Cerebellar cortex (tissue), 1 donor: ENCODE results near the gene PACS1.

ENCODE experiments used
- DNase-seq: peaks from one replicate; pipeline ENCODE4 v3.0.0-alpha.2; 2015; ENCODE audit warnings: low spot score

The PACS1 gene

DNA sequence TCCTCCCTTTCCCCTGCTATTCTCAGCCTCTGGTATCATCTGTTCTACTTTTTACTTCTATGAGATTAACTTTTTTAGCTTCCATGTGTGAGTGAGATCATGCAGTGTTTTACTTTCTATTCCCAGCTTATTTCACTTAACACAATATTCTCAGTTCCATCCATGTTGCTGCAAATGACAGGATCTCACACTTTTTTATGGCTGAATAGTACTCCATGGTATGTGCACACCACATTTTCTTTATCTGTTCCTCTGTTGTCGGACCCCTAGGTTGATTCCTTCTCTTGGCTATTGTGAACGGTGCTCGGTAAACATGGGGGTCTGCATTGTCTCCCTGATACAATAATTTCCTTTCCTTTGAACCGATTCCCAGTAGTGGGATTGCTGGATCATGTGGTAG lies 117.4 kb downstream of the PACS1 start:
- no peak for DNase-seq

DNA sequence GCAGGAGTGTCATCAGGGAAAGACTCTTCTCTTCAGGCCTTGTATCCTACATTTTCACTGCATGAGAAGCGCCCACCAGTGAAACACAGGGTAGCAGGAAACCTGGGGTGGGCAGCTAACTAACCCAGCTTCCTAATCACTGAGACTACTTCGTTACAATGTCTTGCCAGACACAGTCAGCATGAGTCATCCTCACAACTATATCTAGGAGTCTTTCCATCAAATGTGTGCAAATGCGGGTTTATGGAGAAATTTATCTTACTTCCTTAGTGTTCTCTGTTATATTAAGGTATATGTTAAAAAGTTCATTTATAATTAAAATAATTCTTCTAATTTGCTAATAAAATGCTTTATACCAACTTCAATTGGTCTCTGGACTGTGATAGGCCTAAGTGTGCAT lies 118.5 kb downstream of the PACS1 start:
- no peak for DNase-seq

DNA sequence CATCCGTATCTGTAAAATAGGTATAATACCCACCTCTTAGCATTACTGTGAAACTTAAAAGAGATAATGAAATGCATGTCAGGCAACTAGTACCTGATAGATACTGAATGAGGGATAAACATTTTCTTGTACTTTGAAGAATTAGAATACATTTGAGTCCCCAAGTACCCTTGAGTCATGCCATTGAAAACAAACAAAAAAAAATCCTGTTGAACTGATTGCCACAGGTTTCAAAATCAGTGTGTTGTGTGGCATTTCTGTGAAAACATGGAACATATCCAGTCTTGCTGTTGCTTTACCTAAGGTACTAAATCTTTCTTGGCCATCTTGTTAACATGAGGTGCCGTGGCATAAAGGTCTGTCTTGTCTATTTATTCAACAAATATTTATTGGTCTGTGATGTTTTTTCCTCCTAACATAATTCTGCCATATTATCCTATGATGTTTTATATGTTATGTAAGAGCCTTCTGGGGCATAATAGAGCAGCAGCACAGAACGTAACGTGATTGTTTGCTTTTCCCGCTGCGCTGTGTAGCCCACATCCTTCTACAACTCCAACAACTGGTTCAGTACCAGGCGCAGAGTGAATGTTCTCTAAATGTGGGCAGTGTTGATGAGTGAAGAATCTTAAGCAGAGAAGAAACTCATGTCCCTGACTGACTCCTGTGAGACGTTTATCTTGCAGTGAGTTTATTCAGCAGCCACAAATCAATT lies 119.1 kb downstream of the PACS1 start:
- DNase-seq, result no peak

DNA sequence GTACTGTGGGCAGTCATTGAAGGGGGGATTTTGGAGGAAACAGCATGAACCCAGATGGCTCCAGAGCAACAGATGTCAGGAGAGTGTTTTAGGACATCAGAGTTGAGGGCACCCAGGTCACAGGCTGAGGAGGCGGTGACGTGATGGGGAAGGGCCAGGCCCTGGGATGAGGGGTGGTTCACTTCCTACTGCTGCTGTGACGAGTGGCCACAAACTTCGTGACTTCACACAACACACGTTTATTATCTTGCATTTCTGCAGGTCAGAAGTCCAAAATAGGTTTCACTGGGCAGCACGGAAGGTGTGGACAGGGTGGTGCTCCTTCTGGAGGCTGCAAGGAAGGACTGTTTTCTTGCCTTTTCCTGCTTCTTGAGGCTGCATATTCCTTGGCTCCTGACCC lies 120.7 kb downstream of the PACS1 start:
- no peak for DNase-seq

DNA sequence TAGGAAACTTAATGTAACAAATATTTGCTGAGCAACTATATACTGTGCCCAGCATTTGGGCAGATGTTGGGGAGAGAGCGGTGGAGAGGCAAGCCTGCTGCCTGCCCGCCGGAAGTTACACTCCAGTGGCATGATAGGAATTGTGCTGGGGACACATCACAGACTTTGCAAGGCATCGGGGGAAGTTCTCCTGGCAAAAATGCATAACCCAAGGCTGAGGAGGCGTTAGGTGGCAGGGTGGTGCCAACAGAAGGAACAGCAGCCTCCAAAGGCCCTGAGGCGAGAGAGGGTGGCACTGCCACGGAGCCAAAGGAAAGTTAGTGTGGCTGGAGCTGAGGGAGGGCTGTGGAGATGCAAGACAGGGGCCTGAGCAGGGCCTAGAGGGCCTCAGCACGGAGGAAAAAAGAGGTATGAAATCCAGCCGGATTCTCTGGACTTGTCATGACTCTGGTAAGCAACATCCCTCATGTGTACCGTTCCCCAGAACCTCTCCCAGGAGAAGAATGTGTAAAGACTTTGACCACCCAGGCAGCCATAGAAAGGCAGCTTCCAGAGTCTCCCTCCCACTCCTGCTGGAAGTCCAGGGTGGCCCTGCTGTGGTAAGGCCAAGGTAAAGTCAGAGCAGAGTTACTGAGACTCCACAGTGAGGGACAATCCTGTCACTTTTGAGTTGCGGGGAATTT lies 122.2 kb downstream of the PACS1 start:
- DNase-seq, result no peak

DNA sequence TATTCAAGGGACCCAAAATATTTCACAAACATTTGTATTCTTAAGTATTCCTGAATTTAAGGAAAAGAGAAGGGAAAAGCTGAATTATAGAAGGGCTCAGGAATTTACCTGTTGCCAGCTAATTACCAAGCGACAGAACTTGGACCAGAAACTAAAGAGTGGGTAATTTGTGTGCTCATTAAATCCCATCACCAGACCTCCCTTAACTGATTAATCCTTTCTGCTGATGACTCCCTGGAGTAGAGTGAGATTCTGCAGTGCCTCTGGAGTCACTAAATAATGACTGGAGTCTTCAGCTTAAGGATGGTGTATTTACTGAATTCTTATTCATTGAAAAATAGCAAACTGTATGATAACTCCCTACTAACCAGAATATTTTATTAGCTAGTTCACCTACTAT lies 124.3 kb downstream of the PACS1 start:
- DNase-seq, result no peak

DNA sequence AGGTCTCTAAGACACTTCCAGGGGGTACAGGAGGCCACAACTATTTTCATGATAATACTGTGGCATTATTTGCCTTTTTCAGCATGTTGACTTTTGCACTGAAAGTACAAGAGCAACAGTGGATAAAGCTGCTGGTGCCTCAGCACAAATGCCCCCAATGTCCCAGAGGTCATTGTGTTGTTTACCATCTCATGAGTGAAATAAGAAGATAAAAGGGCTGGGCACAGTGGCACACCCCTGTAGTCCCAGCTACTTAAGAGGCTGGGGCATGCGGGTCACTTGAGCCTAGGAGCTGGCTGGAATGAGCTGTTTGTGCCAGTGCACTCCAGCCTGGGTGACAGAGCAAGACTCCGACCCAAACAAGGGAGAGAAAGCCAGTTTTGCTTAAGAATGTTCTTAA lies 125.8 kb downstream of the PACS1 start:
- no peak for DNase-seq

DNA sequence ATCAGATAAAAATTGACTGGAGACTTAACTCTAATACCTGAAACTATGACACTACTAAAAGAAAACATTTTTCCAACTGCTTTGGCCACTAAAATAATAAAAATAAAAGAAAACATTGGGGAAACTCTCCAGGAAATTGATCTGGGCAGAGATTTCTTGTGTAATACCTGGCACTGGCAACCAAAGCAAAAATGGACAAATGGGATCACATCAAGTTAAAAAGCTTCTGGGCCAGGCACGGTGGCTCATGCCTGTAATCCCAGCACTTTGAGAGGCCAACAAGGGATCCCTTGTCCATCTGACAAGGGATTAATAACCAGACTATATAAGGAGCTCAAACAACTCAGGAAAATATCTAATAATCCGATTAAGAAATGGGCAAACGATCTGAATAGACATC lies 133.8 kb downstream of the PACS1 start:
- no peak for DNase-seq

DNA sequence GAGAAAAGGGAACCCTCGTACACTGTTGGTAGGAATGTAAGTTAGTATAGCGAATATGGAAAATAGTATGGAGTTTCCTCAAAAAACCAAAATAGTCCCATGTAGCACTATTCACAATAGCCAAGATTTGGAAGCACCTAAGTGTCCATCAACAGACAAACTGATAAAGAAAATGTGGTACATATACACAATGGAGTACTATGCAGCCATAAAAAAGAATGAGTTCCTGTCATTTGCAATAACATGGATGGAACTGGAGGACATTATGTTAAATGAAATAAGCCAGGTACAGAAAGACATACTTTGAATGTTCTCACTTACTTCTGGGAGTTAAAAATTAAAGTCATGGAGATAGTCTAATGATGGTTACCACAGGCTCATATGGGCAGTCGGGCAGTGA lies 134.3 kb downstream of the PACS1 start:
- no peak for DNase-seq

DNA sequence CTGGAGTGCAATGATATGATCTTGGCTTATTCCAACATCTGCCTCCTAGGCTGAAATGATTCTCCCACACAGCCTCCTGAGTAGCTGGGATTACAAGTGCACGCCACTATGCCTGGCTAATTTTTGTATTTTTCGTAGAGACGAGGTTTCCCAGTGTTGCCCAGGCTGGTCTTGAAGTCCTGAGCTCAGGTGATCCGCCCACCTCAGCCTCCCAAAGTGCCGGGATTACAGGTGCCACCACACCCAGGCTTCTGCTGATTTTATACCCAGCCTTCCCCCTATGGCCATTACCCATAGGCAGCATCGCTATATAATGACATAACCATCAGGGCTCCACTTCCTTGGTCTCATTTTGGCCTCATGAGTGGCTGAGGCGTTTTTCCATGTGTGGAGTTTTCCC lies 137.7 kb downstream of the PACS1 start:
- no peak for DNase-seq

DNA sequence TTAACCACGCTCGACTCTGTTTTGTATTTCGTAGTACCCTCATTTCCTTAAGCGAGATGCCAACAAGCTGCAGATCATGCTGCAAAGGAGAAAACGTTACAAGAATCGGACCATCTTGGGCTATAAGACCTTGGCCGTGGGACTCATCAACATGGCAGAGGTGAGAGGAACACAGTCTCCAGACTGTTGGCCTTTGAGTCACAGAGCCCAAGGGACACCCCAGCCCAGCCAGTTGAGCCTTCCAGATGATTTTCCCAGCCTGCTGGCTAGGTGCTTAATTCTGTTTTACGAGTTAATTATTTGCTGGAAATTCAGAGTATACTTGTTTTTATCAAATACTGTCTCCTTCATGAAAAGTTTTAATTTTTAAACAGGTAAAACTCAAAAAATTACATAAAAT lies 141.0 kb downstream of the PACS1 start:
- no peak for DNase-seq

DNA sequence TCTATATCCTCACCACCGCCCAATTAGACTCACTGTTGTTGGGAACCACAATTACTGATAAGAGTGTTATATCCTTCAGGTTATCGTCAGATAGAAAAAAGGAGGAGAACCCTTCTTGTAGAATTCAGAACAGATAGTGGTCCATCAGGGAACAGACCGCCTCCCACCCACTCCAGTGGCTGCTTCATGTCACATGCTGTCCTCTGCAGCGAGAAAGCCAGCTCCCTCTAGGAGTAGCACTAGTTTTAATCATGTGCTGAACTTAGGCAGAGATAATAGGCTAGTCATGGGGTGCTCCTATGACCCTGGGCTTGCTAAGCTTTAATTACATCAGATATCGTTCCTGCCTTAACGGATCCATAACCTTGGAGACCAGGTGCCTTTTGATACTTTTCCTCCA lies 146.8 kb downstream of the PACS1 start:
- DNase-seq, result no peak

DNA sequence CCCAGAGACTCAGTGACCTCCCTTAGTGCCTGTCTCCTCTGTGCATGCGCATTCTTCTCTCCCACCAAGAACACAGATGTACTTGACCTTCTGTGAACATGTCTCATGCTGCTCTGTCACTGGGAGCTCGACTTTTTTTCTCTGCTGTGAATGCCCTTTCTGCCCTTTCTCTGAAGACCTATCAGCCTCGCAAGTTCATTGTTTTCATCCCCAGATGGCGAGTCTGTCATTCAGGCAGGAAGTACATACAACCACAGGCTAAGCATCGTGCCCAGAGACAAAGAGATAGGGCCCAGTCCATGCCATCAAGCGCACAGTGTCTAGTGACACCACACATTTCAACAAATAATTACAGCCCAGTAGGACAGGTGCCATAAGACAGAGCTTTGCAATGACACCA lies 148.0 kb downstream of the PACS1 start:
- no peak for DNase-seq

DNA sequence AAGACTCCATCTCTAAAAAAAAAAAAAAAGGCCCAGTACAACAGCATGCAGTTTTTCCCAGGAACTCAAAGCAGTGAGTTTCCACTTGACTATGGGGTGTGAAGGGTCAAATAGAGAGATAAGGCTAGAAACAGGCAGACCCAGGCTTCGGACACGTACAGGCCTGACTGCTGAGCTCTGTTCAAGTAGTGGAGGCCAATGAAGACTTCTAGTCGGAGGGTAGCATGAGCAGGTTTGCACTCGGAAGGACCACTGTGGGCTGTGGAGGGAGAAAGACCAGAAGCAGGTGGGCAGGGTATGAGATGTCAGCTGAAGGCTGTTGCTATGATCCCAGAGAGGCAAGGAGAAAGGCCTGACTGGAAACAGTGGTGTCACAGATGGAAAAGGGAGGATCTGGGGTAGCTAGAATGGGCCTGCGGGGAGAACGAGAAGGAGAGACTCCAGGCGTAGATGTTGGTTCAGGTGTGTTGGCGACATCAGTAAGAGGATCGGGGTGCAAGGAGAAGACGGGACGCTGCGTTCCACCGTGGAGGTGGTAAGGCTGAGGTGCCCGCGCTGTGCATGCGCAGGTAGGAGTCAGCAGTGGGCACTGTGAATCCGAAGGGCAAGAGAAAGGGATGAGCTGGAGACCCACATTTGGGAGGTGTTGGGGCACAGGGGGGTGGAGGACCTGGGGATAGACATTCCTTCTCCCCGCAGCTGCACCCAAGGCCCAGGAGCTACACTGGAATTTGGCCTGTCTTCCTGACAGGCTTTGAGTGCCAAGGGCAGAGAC lies 149.0 kb downstream of the PACS1 start:
- no peak for DNase-seq

DNA sequence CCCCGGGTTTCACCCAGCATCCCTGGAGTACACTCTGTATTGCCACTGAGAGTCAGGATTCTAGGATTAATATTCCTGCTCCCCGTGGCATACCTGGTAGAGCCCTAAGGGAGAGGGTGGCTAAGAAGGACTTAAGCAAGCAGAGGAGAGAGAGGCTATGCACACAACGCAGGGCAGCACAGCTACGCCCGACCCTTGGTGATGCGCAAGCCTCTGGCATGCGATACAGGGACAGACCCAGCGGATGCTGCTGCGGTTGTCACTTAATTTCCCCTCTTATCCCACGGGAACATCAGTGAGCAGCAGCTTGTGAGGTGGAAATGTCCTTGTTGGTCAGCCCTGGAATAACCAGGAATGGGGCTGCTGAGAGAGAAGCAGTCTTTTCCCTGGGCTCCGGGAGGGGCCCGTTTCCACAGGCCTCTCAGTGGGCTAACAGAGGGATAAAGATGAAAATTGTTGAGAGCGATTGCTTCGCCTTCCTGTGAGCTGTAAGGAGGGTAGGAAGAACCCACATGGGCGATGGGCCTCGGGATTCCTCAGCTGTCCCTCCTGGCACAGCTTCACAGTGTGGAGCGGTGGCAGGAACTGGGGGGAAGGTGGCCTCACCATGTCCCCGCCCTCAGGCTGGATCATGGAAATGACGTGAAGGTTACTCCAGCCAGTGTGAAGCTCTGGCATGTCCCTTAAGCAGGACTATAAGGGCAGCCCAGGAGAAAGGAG lies 149.9 kb downstream of the PACS1 start:
- no peak for DNase-seq

DNA sequence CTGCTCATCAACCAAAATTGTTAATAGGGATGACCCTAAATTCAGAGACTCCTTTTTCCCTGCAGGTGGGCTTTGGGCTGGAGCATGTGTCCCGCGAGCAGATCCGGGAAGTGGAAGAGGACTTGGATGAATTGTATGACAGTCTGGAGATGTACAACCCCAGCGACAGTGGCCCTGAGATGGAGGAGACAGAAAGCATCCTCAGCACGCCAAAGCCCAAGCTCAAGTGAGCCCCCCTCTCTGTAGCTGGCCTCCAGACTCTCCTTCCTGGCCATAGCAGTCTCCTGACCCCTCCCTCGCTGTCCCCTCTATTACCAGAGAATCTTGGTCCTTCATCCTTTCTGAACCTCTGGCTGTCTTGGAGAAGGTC lies 150.5 kb downstream of the PACS1 start:
- no peak for DNase-seq

DNA sequence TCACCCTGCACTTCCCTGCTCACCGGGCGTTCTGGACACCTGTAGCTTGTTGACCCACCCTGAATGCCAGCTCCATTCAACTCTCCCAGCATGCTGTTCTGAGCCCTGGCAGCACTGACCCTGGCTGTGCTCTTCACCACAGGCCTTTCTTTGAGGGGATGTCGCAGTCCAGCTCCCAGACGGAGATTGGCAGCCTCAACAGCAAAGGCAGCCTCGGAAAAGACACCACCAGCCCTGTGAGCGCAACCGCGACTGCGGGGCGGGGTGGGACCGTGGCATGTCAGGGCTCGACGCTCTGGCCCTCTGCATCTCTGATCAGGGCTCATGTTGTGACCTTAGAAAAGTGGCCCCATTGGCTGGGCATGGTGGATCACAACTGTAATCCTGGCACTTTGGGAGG lies 150.9 kb downstream of the PACS1 start:
- no peak for DNase-seq

DNA sequence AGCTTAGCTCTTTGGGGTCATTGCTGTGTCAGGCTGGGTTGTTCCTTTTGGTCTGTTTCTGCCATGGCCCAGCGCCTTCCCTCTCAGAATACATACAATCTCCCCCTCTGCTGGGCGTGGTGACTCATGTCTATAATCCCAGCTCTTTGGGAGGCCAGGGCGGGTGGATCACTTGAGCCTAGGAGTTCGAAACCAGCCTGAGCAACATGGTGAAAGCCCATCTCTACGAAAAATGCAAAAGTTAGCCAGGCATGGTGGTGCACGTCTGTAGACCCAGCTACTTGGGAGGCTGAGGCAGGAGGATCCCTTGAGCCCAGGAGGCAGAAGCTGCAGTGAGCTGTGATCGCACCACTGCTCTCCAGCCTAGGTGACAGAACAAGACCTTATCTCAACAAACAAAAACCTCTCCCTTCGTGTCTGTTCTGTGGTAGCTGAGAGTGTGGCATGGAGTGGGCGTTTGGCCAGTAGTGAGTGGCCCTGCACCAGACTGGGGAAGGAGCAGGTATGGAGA lies 151.7 kb downstream of the PACS1 start:
- no peak for DNase-seq

DNA sequence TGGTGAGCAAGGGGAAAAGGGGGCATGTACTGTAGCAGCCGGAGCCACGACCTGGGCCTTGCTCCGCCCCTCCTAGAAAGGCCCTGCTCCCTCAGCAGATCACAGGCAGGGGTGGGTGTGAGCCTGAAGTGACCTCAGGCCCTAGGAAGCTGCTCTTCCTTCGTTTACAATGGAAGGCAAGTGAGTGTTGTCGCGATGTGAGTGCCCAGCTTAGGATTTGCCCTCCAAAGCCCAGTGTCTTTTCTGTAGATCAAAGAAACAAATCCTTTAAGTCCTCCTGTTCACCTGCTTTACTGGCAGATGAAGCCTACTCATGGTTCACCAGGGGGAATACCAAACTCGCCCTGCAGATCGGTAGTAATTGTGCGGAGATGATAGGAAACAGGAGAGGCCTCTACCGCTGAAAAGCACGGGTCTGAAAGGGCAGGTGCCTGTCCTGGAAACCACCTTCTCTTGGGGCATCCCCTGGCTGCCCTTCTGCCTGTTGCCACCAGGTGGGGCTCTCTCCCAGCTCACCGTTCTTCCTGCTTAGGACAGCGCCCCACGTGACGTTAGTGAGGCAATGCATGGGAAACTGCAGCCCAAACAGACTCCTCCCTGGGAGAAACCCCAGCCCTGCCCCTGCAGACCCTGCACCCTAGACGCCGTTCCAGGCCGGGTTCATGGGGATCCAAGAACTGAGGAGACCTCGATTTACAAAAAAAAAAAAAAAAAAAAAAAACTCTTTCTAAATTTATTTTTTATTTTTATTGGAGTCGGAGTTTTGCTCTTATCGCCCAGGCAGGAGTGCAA lies 152.5 kb downstream of the PACS1 start:
- peak; percentile 97 for DNase-seq

DNA sequence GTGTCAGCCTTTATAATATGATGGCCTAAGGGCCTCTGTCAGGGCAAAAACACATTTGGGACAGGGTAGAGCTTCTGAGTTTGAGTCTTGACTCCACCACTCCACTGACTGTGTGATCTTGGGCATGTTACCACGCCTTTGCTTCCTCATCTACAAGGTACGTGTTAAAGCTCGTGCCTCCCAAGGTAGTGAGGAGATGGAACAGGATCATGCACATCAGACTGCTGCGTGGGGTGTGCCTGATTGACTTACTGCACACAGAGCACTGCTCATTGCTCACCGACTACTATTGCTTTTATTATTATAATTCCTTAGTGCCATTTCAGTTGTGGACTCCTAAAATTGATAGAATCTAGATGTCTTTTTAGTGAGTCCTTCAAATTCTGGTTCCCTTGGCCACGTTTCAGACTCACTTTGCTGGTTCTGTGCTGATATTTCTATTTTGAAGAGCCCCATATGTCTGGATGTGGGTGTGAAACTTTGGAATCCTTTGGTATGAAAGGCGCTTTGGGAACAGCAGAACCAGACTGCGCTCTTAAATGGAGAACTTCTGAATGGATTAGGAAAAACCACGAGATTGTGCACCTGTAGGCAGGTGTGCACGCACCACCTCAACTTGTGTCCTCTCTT lies 154.3 kb downstream of the PACS1 start:
- DNase-seq, result peak; percentile 10

DNA sequence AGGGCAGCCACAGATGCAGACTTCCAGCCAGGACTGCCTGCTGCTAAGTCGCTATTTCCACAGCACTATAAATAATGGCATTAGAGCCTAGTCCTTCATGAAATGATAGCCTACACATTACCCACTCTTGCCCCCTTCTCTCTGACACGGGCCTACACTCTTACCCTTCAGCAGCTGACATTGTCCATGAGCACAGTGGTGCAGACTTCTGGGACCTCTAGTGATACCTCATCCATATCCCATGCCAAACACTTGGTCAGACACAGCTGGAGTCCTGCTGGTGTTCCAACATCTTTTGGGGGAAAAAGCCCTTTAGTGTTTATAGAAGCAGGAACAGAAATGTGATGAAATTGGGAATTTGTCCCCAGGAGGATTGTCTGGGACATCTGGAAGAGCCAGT lies 155.0 kb downstream of the PACS1 start:
- no peak for DNase-seq
